ENCODE results near the gene PPP1R18. TPM values are rescaled to one million over a fixed set of nuclear protein-coding genes. Genes with fewer than 3 reads are reported as not detected.
A peak's percentile ranks its signal among the peaks of the same experiment; 100 is the strongest.

The PPP1R18 gene
- total RNA-seq, 1 donor from 2014 or later: 22.5 TPM

GRCh38 chr6:30640481-30640880 lies 46.0 kb downstream of the PPP1R18 start:
- H3K4me3 Mint-ChIP-seq (ENCODE audit: low read depth): no peak overlapping the region
- H3K36me3 Mint-ChIP-seq (ENCODE audit: insufficient read depth): peaks cover 34% of the 10 kb centered on the region
- DNase-seq (ENCODE audit: low spot score, unreplicated experiment): no peak
- H3K27me3 Mint-ChIP-seq: no peaks in the 10 kb centered on the region
- peaks cover 4% of the 10 kb centered on the region for H3K4me1 Mint-ChIP-seq (ENCODE audit: low read depth)
- H3K9me3 Mint-ChIP-seq (ENCODE audit: low read depth): no peaks in the 10 kb centered on the region
- no peak for TF ChIP-seq CTCF (IDR thresholded peaks at IDR 0.05; ENCODE audit: unreplicated experiment)
- H3K27ac Mint-ChIP-seq: no peak overlapping the region

GRCh38 chr6:30635834-30636233 lies 50.6 kb downstream of the PPP1R18 start:
- H3K36me3 Mint-ChIP-seq (ENCODE audit: insufficient read depth): peaks cover 35% of the 10 kb centered on the region
- H3K9me3 Mint-ChIP-seq (ENCODE audit: low read depth): no peaks in the 10 kb centered on the region
- no peaks in the 10 kb centered on the region for H3K27me3 Mint-ChIP-seq
- no peak for DNase-seq (ENCODE audit: low spot score, unreplicated experiment)
- H3K4me3 Mint-ChIP-seq (ENCODE audit: low read depth): no peak overlapping the region
- no peak for TF ChIP-seq CTCF (IDR thresholded peaks at IDR 0.05; ENCODE audit: unreplicated experiment)
- H3K4me1 Mint-ChIP-seq (ENCODE audit: low read depth): no peaks in the 10 kb centered on the region
- no peak overlapping the region for H3K27ac Mint-ChIP-seq

GRCh38 chr6:30626484-30627366 lies 59.7 kb downstream of the PPP1R18 start, which contains the start of gene ATAT1:
TSS of gene ATAT1 (plus strand) at chr6:30626874.
- no peaks in the 10 kb centered on the region for H3K9me3 Mint-ChIP-seq (ENCODE audit: low read depth)
- H3K4me3 Mint-ChIP-seq (ENCODE audit: low read depth): peak within 1 kb of the TSS; percentile 93

More at GRCh38 chr6:30626484-30627366, 59.7 kb downstream of the PPP1R18 start, which contains the start of gene ATAT1:
- peak; percentile 48 for TF ChIP-seq CTCF (IDR thresholded peaks at IDR 0.05; ENCODE audit: unreplicated experiment)
- Mint-ChIP-seq H3K27me3 (no peaks in the 10 kb centered on the region), H3K36me3 (ENCODE audit: insufficient read depth) (peaks cover 20% of the 10 kb centered on the region), H3K4me1 (ENCODE audit: low read depth) (peaks cover 17% of the 10 kb centered on the region), H3K27ac (peak within 1 kb of the TSS; percentile 98)
- peak; percentile 71 for DNase-seq (ENCODE audit: low spot score, unreplicated experiment)

Other genes with a start within 250 kb of the PPP1R18 start
- 27.6 and 28.4 TPM in 2 replicates for gene HLA-E, start 197.1 kb downstream of the PPP1R18 start, total RNA-seq
- gene GNL1, start 130.2 kb downstream of the PPP1R18 start, total RNA-seq: 75.2 and 81.9 TPM in 2 replicates
- 16.6 and 19.7 TPM in 2 replicates for gene PRR3, start 129.3 kb downstream of the PPP1R18 start, total RNA-seq
- gene ABCF1, start 115.2 kb downstream of the PPP1R18 start, total RNA-seq: 72.0 and 78.7 TPM in 2 replicates
- gene PPP1R10, start 69.4 kb downstream of the PPP1R18 start, total RNA-seq: 141 and 142 TPM in 2 replicates
- gene MRPS18B, start 68.8 kb downstream of the PPP1R18 start, total RNA-seq: 27.5 and 28.2 TPM in 2 replicates
- gene ATAT1, start 59.8 kb downstream of the PPP1R18 start, total RNA-seq: 71.2 and 74.2 TPM in 2 replicates
- 18.8 and 19.5 TPM in 2 replicates for gene C6orf136, start 39.5 kb downstream of the PPP1R18 start, total RNA-seq
- gene DHX16, start 13.6 kb downstream of the PPP1R18 start, total RNA-seq: 30.0 and 31.0 TPM in 2 replicates
- gene NRM, start 4.3 kb upstream of the PPP1R18 start, total RNA-seq: 35.5 and 37.9 TPM in 2 replicates
- 58.5 and 67.6 TPM in 2 replicates for gene MDC1, start 30.6 kb upstream of the PPP1R18 start, total RNA-seq
- 1,227 and 1,272 TPM in 2 replicates for gene TUBB, start 33.7 kb upstream of the PPP1R18 start, total RNA-seq
- 111 and 115 TPM in 2 replicates for gene FLOT1, start 56.0 kb upstream of the PPP1R18 start, total RNA-seq
- 22.1 and 23.2 TPM in 2 replicates for gene IER3, start 57.9 kb upstream of the PPP1R18 start, total RNA-seq
- 154 and 163 TPM in 2 replicates for gene DDR1, start 197.9 kb upstream of the PPP1R18 start, total RNA-seq
- 73.0 and 74.7 TPM in 2 replicates for gene GTF2H4, start 221.6 kb upstream of the PPP1R18 start, total RNA-seq
- 56.3 and 58.0 TPM in 2 replicates for gene VARS2, start 227.6 kb upstream of the PPP1R18 start, total RNA-seq
- gene SFTA2, start 245.5 kb upstream of the PPP1R18 start, total RNA-seq: 1.0 and 2.6 TPM in 2 replicates

Measured in progenitor cell of endocrine pancreas (in vitro differentiated cells).